Adrenal gland (tissue), 12 donors: ENCODE data around the gene SCP2. TPM values are rescaled to one million over a fixed set of nuclear protein-coding genes. Genes with fewer than 3 reads are reported as not detected.

ENCODE experiments used
- DNase-seq, 7 donors: peaks; one replicate each; pipeline ENCODE4 v3.0.0-alpha.2; 2019 to 2020
- H3K27ac ChIP-seq, 5 donors: fragments of 200-600 bp; sonication (generic) in 4 of 5; 1 replicate in 3 of 5; 2 replicates in 2 of 5; pipeline versions ENCODE4 v1.5.1 to v1.8.0; 2016 to 2020; ENCODE audit warnings: mild to moderate bottlenecking in 1 of 5
- H3K27me3 ChIP-seq: fragments of 200-600 bp; 2 replicates; pipeline ENCODE4 v1.8.0; 2021
- H3K36me3 ChIP-seq, 2 donors: fragments of 200-600 bp; replicated peaks in 1 of 2; 1 replicate in 1 of 2; 2 replicates in 1 of 2; pipeline versions ENCODE4 v1.5.1 to v1.8.0; 2018 to 2022
- H3K4me1 ChIP-seq, 2 donors: fragments of 200-600 bp; replicated peaks in 1 of 2; 1 replicate in 1 of 2; 2 replicates in 1 of 2; pipeline versions ENCODE4 v1.5.1 to v1.8.0; 2018 to 2021
- H3K4me3 ChIP-seq, 4 donors: fragments of 200-600 bp; sonication (generic) in 3 of 4; one replicate each; pipeline ENCODE4 v1.5.1; 2016 to 2018
- H3K9me3 ChIP-seq, 3 donors: fragments of 200-600 bp; sonication (generic) in 1 of 3; replicated peaks in 1 of 3; 1 replicate in 2 of 3; 2 replicates in 1 of 3; pipeline versions ENCODE4 v1.5.1 to v1.8.0; 2016 to 2021
- POLR2A ChIP-seq, 2 donors: fragments of 450-650 bp; IDR thresholded peaks; one replicate each; pipeline ENCODE4 v1.6.1; 2017; ENCODE audit warnings: antibody characterized with exemption in 2 of 2, mild to moderate bottlenecking in 2 of 2, moderate library complexity in 1 of 2
- WGBS, 4 donors: extraction: QIAGEN DNeasy Blood & Tissue Kit in 2 of 4; methylation state at CpG; one replicate each; pipeline versions ENCODE4 v1.1.5 to v1.1.7; 2013 to 2017; 5-methylcytosine and 5-hydroxymethylcytosine counted together
- intact Hi-C, 2 donors: fragments of 100-400 bp; cut with DNase I; formaldehyde crosslinking; loops; one replicate each; pipeline versions ENCODE4 v1.14.1 to v1.15.0; 2022 to 2023
- polyA plus RNA-seq, 3 donors: library from polyadenylated mRNA; stranded (reverse); fragments of 200-250 nt in 2 of 3; fragments of 350-450 nt in 1 of 3; fragmentation: Illumina TruSeq in 1 of 3; extraction: RNeasy Lipid Tissue Mini Kit (QIAGEN cat#74804) in 1 of 3; gene quantifications; one replicate each; pipeline ENCODE4 v1.2.3, GENCODE V29; 2013 to 2014
- total RNA-seq, 9 donors: library from RNA; depleted of rRNA in 4 of 9; stranded (reverse); fragments of >200 nt in 4 of 9; fragments of 120-200 nt in 1 of 9; fragmentation: NEBNext Ultra II Directional in 1 of 9; extraction: Animal tissue kit (Norgen Biotek cat#: 25700) in 1 of 9; gene quantifications; one replicate each; pipeline versions ENCODE4 v1.1.0 to v1.2.4, GENCODE V29; 2013 to 2023
- TF ChIP-seq, protein P1 (sequence below), 6 experiments: fragments of 450-650 bp in 4 of 6; fragments of 200-600 bp in 2 of 6; sonication (generic) in 1 of 6; IDR thresholded peaks; 1 replicate in 5 of 6; 2 replicates in 1 of 6; pipeline versions ENCODE4 v1.5.1 to v1.8.0; 2016 to 2021; ENCODE audit warnings: antibody characterized with exemption in 6 of 6, mild to moderate bottlenecking in 2 of 6, moderate library complexity in 1 of 6
- donor health status: healthy with polysubstance abuse.
- donor health status: Bipolar disorder and iron deficiency.
- donor health status: DM: yes; HTN: yes; CAD: no.
- donor health status: DM: no; HTN: no; CAD: no.
- donor health status: DM: no; HTN: no; CAD: no.
- donor health status: DM: yes; HTN: yes; CAD: no.

SCP2 gene
- total and polyA plus RNA-seq, 12 donors: 114 to 256 (median 144) TPM

DNA sequence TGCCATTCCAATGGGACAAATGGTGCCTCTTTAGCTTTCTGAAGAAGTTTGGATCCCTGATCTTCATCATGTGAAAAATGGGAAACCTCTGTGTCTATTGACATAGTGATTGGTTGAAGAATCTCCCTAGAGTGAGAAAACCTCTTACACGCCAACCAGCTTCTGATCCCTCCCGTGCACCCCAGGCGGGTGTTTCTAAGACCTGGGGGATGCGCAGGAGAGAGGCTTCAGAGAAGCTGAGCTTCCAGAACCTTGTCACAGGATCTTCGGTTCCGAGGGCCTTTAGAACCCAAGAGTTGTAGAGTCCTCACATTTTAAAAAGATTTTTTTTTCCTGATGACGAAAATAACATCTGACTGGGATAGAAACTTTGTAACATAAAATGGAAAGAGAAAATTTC is 146.2 kb downstream of the SCP2 start:
- Histone ChIP-seq H3K36me3 (no peaks in the 10 kb centered on the region), H3K9me3 (no peaks in the 10 kb centered on the region), H3K4me1 (no peaks in the 10 kb centered on the region), H3K4me3 (no peak overlapping the region), H3K27me3 (no peaks in the 10 kb centered on the region), H3K27ac (no peak overlapping the region)
- TF ChIP-seq, protein P1, sequence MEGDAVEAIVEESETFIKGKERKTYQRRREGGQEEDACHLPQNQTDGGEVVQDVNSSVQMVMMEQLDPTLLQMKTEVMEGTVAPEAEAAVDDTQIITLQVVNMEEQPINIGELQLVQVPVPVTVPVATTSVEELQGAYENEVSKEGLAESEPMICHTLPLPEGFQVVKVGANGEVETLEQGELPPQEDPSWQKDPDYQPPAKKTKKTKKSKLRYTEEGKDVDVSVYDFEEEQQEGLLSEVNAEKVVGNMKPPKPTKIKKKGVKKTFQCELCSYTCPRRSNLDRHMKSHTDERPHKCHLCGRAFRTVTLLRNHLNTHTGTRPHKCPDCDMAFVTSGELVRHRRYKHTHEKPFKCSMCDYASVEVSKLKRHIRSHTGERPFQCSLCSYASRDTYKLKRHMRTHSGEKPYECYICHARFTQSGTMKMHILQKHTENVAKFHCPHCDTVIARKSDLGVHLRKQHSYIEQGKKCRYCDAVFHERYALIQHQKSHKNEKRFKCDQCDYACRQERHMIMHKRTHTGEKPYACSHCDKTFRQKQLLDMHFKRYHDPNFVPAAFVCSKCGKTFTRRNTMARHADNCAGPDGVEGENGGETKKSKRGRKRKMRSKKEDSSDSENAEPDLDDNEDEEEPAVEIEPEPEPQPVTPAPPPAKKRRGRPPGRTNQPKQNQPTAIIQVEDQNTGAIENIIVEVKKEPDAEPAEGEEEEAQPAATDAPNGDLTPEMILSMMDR (IDR thresholded peaks at IDR 0.05): no peak
- no peak for TF ChIP-seq POLR2A (IDR thresholded peaks at IDR 0.05)
- DNase-seq: peak in 1 of 7 donors; percentile 8
- WGBS, 4 donors: 92 to 94% (median 94%) methylated on average over 7 of the region's 7 CpGs
- intact Hi-C loops: no loop called here

DNA sequence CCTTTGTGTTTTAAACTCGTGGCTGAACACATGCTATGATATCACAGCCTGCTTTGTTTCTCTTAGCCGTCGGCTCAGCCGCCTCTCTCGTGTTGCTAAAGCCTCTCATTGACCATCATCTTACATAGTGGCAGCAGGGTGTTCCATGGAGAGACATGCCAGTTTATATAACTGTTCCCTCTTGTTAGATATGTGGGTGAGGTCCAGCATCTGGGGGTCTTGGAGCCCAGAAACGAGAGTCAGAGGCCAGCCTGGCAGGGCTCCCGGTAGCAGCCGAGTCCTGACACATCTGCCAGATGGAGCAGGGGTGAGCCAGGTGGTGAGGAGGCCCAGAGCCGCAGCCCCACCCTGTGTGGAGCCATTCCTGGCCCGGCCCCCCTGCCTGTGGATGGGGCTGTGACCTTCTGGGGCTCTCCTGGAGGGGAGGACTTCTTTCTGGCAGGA is 146.8 kb downstream of the SCP2 start:
- intact Hi-C loops: no loop called here
- Histone ChIP-seq H3K27me3 (no peaks in the 10 kb centered on the region), H3K9me3 (no peaks in the 10 kb centered on the region), H3K36me3 (no peaks in the 10 kb centered on the region), H3K4me3 (no peak overlapping the region), H3K27ac (no peak overlapping the region), H3K4me1 (no peaks in the 10 kb centered on the region)
- WGBS, 4 donors: 71 to 81% (median 75%) methylated on average over 8 to 10 of the region's 10 CpGs
- peak in 2 of 7 donors; percentile 7 to 22 for DNase-seq
- TF ChIP-seq POLR2A (IDR thresholded peaks at IDR 0.05): no peak
- TF ChIP-seq, protein P1 (IDR thresholded peaks at IDR 0.05): no peak

DNA sequence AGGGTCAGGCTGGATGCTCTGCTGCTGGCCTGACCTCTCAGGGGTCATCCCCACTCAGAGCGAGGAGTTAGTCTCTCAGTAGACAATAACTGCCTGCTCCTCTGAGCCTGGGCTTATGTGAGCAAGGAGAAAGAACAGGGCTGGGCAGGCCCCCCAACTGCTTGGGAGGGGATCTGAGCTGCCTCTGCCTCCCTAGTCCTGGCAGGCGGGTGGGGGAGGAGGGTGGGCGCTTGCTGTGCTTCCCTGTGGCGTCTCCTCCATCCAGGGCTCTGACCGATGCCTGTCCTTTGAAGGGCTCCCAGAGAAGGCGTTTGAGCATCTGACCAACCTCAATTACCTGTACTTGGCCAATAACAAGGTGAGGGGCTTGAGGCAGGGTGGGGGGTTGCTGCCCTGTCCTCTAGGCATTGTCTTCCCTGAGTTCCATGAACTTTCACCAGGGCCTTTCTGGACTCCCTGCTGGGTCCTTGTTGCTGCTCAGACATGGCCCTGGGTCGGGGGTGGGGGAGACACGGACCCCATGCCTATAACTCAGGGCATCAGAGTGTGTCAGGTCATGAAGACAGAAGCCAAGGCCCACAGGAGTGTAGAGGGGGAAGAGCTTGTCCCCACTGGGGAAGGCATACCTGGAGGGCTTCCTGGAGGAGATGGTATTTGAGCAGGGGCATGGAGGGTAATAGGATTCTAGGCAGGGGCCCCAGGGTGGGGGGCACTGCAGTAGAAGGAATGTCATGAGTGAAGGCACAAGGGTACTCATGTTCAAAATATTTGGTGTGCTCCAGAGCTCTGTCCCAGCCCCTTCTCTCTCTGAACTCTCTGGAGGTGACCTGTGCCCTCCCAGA is 147.5 kb downstream of the SCP2 start:
- TF ChIP-seq POLR2A (IDR thresholded peaks at IDR 0.05): no peak
- TF ChIP-seq, protein P1 (IDR thresholded peaks at IDR 0.05): no peak
- 75 to 85% (median 79%) methylated on average over 7 to 8 of the region's 8 CpGs for WGBS, 4 donors
- intact Hi-C loops: no loop called here
- H3K4me1 ChIP-seq: no peaks in the 10 kb centered on the region
- H3K9me3 ChIP-seq: no peaks in the 10 kb centered on the region
- H3K27me3 ChIP-seq: no peaks in the 10 kb centered on the region
- peak in 1 of 7 donors; percentile 3 for DNase-seq
- no peak overlapping the region for H3K27ac ChIP-seq
- H3K36me3 ChIP-seq: no peaks in the 10 kb centered on the region
- no peak overlapping the region for H3K4me3 ChIP-seq

DNA sequence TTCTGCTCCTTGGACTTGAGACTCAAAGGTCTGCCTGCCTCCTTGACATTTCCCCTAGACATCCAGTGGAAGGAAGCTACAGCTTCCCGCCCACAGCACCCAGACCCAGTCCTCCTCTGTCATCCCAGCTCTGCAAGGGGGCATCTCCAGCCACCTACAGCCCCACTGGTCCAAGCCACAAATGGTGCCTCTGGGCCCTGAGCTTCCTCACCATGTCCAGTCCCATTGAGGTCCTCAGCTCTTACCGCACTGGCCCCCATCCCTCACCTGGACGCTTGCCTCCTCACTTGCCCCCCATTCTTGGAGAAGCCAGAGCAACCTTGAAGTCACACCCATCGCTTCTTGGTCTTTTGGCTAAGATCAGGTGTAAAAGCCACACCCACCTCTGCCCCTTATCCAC is 148.1 kb downstream of the SCP2 start:
- no peaks in the 10 kb centered on the region for H3K27me3 ChIP-seq
- no peak overlapping the region for H3K4me3 ChIP-seq
- TF ChIP-seq, protein P1 (IDR thresholded peaks at IDR 0.05): no peak
- TF ChIP-seq POLR2A (IDR thresholded peaks at IDR 0.05): no peak
- no peaks in the 10 kb centered on the region for H3K4me1 ChIP-seq
- no peaks in the 10 kb centered on the region for H3K36me3 ChIP-seq
- WGBS, 4 donors: 95 to 96% (median 96%) methylated on average over 4 of the region's 4 CpGs
- DNase-seq: peak in 2 of 7 donors; percentile 3 to 6
- no peak overlapping the region for H3K27ac ChIP-seq
- intact Hi-C loops: no loop called here
- no peaks in the 10 kb centered on the region for H3K9me3 ChIP-seq
